Measurements from ENCODE around the gene IGSF9B. TPM values are rescaled to one million over a fixed set of nuclear protein-coding genes. Genes with fewer than 3 reads are reported as not detected.

IGSF9B gene
- total and polyA plus RNA-seq, 4 donors, result 0.07 to 0.33 (median 0.09) TPM; not detected in 1

DNA sequence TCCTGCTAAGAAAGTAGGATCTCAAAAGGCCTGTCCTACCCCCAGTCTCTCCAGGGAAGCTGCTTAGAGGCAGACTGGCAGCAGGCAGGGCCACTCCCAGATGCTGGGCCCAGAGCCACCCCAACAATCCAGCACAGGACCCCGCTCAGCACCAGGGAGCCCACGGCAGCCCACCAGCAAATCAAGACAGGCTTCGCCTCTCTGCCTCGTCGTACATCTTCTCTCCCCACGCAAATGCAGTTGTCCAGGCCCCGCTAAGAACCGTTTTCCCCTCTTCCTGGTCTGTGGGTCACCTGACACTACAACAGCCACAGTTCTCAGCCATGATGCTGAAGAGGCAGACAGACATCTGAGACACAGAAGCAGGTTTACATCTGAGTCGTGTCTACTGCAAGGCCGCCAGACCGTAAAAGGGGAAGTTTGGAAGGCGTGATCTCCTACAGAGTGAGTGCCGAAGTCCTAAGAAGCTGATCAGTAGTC is 51.1 kb downstream of the IGSF9B start:
- 86% methylated on average over 13 of the region's 13 CpGs for WGBS
- H3K4me3 ChIP-seq (ENCODE audit: low read depth in 1 of 3, low read length in 3 of 3), result no peak overlapping the region
- DNase-seq (ENCODE audit: low spot score), result no peak
- TF ChIP-seq, protein P1, sequence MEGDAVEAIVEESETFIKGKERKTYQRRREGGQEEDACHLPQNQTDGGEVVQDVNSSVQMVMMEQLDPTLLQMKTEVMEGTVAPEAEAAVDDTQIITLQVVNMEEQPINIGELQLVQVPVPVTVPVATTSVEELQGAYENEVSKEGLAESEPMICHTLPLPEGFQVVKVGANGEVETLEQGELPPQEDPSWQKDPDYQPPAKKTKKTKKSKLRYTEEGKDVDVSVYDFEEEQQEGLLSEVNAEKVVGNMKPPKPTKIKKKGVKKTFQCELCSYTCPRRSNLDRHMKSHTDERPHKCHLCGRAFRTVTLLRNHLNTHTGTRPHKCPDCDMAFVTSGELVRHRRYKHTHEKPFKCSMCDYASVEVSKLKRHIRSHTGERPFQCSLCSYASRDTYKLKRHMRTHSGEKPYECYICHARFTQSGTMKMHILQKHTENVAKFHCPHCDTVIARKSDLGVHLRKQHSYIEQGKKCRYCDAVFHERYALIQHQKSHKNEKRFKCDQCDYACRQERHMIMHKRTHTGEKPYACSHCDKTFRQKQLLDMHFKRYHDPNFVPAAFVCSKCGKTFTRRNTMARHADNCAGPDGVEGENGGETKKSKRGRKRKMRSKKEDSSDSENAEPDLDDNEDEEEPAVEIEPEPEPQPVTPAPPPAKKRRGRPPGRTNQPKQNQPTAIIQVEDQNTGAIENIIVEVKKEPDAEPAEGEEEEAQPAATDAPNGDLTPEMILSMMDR (IDR thresholded peaks at IDR 0.05; ENCODE audit: low read depth, low read length, missing input control), result no peak
- no peak for TF ChIP-seq HNF4G (IDR thresholded peaks at IDR 0.05)
- no peak for TF ChIP-seq NR2F2 (IDR thresholded peaks at IDR 0.05)
- TF ChIP-seq, protein P2, sequence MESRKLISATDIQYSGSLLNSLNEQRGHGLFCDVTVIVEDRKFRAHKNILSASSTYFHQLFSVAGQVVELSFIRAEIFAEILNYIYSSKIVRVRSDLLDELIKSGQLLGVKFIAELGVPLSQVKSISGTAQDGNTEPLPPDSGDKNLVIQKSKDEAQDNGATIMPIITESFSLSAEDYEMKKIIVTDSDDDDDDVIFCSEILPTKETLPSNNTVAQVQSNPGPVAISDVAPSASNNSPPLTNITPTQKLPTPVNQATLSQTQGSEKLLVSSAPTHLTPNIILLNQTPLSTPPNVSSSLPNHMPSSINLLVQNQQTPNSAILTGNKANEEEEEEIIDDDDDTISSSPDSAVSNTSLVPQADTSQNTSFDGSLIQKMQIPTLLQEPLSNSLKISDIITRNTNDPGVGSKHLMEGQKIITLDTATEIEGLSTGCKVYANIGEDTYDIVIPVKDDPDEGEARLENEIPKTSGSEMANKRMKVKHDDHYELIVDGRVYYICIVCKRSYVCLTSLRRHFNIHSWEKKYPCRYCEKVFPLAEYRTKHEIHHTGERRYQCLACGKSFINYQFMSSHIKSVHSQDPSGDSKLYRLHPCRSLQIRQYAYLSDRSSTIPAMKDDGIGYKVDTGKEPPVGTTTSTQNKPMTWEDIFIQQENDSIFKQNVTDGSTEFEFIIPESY (IDR thresholded peaks at IDR 0.05), result no peak
- no peak for TF ChIP-seq HNF4A (conservative IDR thresholded peaks at IDR 0.05)
- no peak for TF ChIP-seq JUND (IDR thresholded peaks at IDR 0.05)
- no peak for TF ChIP-seq YY1 (IDR thresholded peaks at IDR 0.05)
- no peak for TF ChIP-seq RAD21 (IDR thresholded peaks at IDR 0.05)
- no peak for TF ChIP-seq FOXA1 (IDR thresholded peaks at IDR 0.05)
- TF ChIP-seq, protein P3, sequence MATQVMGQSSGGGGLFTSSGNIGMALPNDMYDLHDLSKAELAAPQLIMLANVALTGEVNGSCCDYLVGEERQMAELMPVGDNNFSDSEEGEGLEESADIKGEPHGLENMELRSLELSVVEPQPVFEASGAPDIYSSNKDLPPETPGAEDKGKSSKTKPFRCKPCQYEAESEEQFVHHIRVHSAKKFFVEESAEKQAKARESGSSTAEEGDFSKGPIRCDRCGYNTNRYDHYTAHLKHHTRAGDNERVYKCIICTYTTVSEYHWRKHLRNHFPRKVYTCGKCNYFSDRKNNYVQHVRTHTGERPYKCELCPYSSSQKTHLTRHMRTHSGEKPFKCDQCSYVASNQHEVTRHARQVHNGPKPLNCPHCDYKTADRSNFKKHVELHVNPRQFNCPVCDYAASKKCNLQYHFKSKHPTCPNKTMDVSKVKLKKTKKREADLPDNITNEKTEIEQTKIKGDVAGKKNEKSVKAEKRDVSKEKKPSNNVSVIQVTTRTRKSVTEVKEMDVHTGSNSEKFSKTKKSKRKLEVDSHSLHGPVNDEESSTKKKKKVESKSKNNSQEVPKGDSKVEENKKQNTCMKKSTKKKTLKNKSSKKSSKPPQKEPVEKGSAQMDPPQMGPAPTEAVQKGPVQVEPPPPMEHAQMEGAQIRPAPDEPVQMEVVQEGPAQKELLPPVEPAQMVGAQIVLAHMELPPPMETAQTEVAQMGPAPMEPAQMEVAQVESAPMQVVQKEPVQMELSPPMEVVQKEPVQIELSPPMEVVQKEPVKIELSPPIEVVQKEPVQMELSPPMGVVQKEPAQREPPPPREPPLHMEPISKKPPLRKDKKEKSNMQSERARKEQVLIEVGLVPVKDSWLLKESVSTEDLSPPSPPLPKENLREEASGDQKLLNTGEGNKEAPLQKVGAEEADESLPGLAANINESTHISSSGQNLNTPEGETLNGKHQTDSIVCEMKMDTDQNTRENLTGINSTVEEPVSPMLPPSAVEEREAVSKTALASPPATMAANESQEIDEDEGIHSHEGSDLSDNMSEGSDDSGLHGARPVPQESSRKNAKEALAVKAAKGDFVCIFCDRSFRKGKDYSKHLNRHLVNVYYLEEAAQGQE (IDR thresholded peaks at IDR 0.05), result no peak
- TF ChIP-seq, protein P4, sequence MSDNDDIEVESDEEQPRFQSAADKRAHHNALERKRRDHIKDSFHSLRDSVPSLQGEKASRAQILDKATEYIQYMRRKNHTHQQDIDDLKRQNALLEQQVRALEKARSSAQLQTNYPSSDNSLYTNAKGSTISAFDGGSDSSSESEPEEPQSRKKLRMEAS (IDR thresholded peaks at IDR 0.05), result no peak
- TF ChIP-seq, protein P5, sequence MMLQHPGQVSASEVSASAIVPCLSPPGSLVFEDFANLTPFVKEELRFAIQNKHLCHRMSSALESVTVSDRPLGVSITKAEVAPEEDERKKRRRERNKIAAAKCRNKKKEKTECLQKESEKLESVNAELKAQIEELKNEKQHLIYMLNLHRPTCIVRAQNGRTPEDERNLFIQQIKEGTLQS (IDR thresholded peaks at IDR 0.05), result no peak
- H3K9ac ChIP-seq (ENCODE audit: low read depth in 1 of 2, low read length in 2 of 2), result no peak overlapping the region
- H3K27me3 ChIP-seq (ENCODE audit: control insufficient read depth in 4 of 4, insufficient read depth in 4 of 4, low read length in 3 of 4), result no peaks in the 10 kb centered on the region
- no peaks in the 10 kb centered on the region for H3K4me1 ChIP-seq (ENCODE audit: control insufficient read depth in 4 of 4, insufficient read depth in 4 of 4, low read length in 3 of 4)
- H3K36me3 ChIP-seq (ENCODE audit: control insufficient read depth in 4 of 4, insufficient read depth in 3 of 4, low read depth in 1 of 4, low read length in 3 of 4), result no peaks in the 10 kb centered on the region
- H3K27ac ChIP-seq (ENCODE audit: low read depth in 1 of 2, low read length in 2 of 2), result no peak overlapping the region
- no peaks in the 10 kb centered on the region for H3K9me3 ChIP-seq (ENCODE audit: control insufficient read depth in 4 of 4, low read length in 3 of 4)

DNA sequence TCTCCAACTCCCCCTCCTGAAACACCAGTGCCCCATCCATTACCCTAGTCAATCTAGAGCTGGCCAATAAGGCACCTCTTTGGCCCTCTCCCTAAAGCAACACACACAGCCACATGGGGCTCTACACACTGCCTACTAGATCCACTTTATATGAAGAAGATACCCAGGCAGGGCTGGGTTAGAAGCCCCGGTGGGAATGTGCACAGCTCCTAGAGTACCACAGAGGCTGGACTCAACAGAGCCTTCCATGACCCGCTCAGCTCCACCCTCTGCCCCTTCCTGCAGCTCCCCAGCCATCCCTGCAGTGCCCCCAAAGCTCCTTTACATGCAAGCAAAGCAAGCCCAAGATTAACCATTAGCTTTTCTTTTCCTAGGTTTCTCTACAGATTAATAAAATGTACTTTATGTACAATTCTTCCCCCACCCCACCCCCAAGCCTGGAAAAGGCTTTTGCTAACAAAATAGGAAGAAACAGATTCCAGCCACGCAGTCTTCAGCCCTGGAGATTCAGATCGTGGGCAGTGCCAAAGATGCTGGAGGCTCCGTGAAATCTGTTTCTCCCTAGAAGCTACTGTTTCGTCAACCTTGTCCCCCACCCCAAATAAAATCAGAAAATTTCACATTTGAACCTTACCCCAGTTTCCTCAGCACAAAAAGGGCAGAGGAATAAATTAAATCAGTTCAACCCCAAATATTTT is 51.8 kb downstream of the IGSF9B start:
- no peak overlapping the region for H3K9ac ChIP-seq (ENCODE audit: low read depth in 1 of 2, low read length in 2 of 2)
- 74% methylated on average over 6 of the region's 6 CpGs for WGBS
- H3K27me3 ChIP-seq (ENCODE audit: control insufficient read depth in 4 of 4, insufficient read depth in 4 of 4, low read length in 3 of 4), result no peaks in the 10 kb centered on the region
- H3K27ac ChIP-seq (ENCODE audit: low read depth in 1 of 2, low read length in 2 of 2), result no peak overlapping the region
- H3K36me3 ChIP-seq (ENCODE audit: control insufficient read depth in 4 of 4, insufficient read depth in 3 of 4, low read depth in 1 of 4, low read length in 3 of 4), result no peaks in the 10 kb centered on the region
- no peaks in the 10 kb centered on the region for H3K4me1 ChIP-seq (ENCODE audit: control insufficient read depth in 4 of 4, insufficient read depth in 4 of 4, low read length in 3 of 4)
- no peaks in the 10 kb centered on the region for H3K9me3 ChIP-seq (ENCODE audit: control insufficient read depth in 4 of 4, low read length in 3 of 4)
- DNase-seq (ENCODE audit: low spot score), result no peak
- no peak overlapping the region for H3K4me3 ChIP-seq (ENCODE audit: low read depth in 1 of 3, low read length in 3 of 3)
- TF ChIP-seq RAD21 (IDR thresholded peaks at IDR 0.05) (no peak), EGR1 (IDR thresholded peaks at IDR 0.05; ENCODE audit: low read depth in 2 of 2) (no peak), JUND (IDR thresholded peaks at IDR 0.05) (no peak)

All from liver (tissue), 9 donors.